ENCODE measurements around the gene ACOX2.

- TF ChIP-seq, protein P1, sequence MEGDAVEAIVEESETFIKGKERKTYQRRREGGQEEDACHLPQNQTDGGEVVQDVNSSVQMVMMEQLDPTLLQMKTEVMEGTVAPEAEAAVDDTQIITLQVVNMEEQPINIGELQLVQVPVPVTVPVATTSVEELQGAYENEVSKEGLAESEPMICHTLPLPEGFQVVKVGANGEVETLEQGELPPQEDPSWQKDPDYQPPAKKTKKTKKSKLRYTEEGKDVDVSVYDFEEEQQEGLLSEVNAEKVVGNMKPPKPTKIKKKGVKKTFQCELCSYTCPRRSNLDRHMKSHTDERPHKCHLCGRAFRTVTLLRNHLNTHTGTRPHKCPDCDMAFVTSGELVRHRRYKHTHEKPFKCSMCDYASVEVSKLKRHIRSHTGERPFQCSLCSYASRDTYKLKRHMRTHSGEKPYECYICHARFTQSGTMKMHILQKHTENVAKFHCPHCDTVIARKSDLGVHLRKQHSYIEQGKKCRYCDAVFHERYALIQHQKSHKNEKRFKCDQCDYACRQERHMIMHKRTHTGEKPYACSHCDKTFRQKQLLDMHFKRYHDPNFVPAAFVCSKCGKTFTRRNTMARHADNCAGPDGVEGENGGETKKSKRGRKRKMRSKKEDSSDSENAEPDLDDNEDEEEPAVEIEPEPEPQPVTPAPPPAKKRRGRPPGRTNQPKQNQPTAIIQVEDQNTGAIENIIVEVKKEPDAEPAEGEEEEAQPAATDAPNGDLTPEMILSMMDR (IDR thresholded peaks at IDR 0.05; ENCODE audit: low read depth, low read length, poor library complexity, severe bottlenecking), result no peak
- no peak for TF ChIP-seq EZH2phosphoT487 (IDR thresholded peaks at IDR 0.05; ENCODE audit: borderline replicate concordance, low read length)
Observed at GRCh38 chr3:58574682-58575081, 37.7 kb upstream of the ACOX2 start.

All from DOHH2 (cell line).